ENCODE results near the gene EML6.

GRCh38 chr2:54927085-54927750 is 203.8 kb downstream of the EML6 start:
- TF ChIP-seq, protein P1, sequence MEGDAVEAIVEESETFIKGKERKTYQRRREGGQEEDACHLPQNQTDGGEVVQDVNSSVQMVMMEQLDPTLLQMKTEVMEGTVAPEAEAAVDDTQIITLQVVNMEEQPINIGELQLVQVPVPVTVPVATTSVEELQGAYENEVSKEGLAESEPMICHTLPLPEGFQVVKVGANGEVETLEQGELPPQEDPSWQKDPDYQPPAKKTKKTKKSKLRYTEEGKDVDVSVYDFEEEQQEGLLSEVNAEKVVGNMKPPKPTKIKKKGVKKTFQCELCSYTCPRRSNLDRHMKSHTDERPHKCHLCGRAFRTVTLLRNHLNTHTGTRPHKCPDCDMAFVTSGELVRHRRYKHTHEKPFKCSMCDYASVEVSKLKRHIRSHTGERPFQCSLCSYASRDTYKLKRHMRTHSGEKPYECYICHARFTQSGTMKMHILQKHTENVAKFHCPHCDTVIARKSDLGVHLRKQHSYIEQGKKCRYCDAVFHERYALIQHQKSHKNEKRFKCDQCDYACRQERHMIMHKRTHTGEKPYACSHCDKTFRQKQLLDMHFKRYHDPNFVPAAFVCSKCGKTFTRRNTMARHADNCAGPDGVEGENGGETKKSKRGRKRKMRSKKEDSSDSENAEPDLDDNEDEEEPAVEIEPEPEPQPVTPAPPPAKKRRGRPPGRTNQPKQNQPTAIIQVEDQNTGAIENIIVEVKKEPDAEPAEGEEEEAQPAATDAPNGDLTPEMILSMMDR (IDR thresholded peaks at IDR 0.05), result no peak
- TF ChIP-seq EP300 (IDR thresholded peaks at IDR 0.05), result no peak
